ENCODE results near the gene MIOS. TPM values are rescaled to one million over a fixed set of nuclear protein-coding genes. Genes with fewer than 3 reads are reported as not detected.

The MIOS gene
- total and polyA plus RNA-seq, 5 experiments from 2014 or later: 15.6 to 37.7 (median 23.5) TPM

Other genes with a start within 250 kb of the MIOS start
- under 1 TPM; 0.33 to 0.91 TPM for gene COL28A1, start 31.0 kb upstream of the MIOS start, total RNA-seq
- gene COL28A1, start 31.0 kb upstream of the MIOS start, polyA plus RNA-seq: not detected
- gene UMAD1, start 73.9 kb downstream of the MIOS start, total RNA-seq: 10 to 100 TPM; 18.4 to 20.1 TPM
- gene UMAD1, start 73.9 kb downstream of the MIOS start, polyA plus RNA-seq: 10 to 100 TPM; 25.9 to 35.5 (median 27.4) TPM
- 10 to 100 TPM; 29.7 to 35.9 TPM for gene RPA3, start 151.7 kb downstream of the MIOS start, total RNA-seq
- 10 to 100 TPM; 78.6 to 97.5 (median 89.5) TPM for gene RPA3, start 151.7 kb downstream of the MIOS start, polyA plus RNA-seq

All from naive thymus-derived CD8-positive, alpha-beta T cell (primary cell).